Lower leg skin (tissue), 4 donors: Measurements from ENCODE around the gene PCDHGA1. TPM values are rescaled to one million over a fixed set of nuclear protein-coding genes. Genes with fewer than 3 reads are reported as not detected.
"Not testable (repeated sequence)": the region's sequence is repeated elsewhere in the genome, so short reads cannot be mapped to it uniquely, and the experiment has no call there.

Source experiments
- DNase-seq, 2 donors: peaks; one replicate each; pipeline ENCODE4 v3.0.0-alpha.2; 2019; ENCODE audit warnings: low spot score in 2 of 2
- H3K4me3 ChIP-seq: fragments of 200-600 bp; sonication (generic); 2 replicates; pipeline ENCODE4 v1.5.1; 2017; ENCODE audit warnings: mild to moderate bottlenecking, low read depth; ENCODE audit not compliant: poor library complexity, severe bottlenecking
- POLR2A ChIP-seq, 2 donors: fragments of 450-650 bp; IDR thresholded peaks; one replicate each; pipeline ENCODE4 v1.6.1; 2016 to 2017; ENCODE audit warnings: antibody characterized with exemption in 2 of 2, mild to moderate bottlenecking in 1 of 2, moderate library complexity in 1 of 2
- WGBS, 2 donors: methylation state at CpG; one replicate each; pipeline ENCODE4 v1.1.5; 2018; 5-methylcytosine and 5-hydroxymethylcytosine counted together
- intact Hi-C: fragments of 100-400 bp; cut with DNase I; formaldehyde crosslinking; loops from one replicate; pipeline ENCODE4 v1.15.0; 2023; ENCODE audit warnings: low total_unique reads
- total RNA-seq, 4 donors: library from RNA; depleted of rRNA; stranded (reverse); fragments of >200 nt; gene quantifications; one replicate each; pipeline ENCODE4 v1.1.0, GENCODE V29; 2016
- TF ChIP-seq, protein P1 (sequence below), 3 donors: fragments of 450-650 bp; IDR thresholded peaks; one replicate each; pipeline ENCODE4 v1.5.1; 2016; ENCODE audit warnings: antibody characterized with exemption in 3 of 3, mild to moderate bottlenecking in 3 of 3, moderate library complexity in 2 of 3

Gene PCDHGA1
- total RNA-seq, 4 donors from 2014 or later, result 0.52 to 0.54 (median 0.53) TPM; not detected in 1

- intact Hi-C loops, result no loop called here
- no peak for TF ChIP-seq POLR2A (IDR thresholded peaks at IDR 0.05)
- TF ChIP-seq, protein P1, sequence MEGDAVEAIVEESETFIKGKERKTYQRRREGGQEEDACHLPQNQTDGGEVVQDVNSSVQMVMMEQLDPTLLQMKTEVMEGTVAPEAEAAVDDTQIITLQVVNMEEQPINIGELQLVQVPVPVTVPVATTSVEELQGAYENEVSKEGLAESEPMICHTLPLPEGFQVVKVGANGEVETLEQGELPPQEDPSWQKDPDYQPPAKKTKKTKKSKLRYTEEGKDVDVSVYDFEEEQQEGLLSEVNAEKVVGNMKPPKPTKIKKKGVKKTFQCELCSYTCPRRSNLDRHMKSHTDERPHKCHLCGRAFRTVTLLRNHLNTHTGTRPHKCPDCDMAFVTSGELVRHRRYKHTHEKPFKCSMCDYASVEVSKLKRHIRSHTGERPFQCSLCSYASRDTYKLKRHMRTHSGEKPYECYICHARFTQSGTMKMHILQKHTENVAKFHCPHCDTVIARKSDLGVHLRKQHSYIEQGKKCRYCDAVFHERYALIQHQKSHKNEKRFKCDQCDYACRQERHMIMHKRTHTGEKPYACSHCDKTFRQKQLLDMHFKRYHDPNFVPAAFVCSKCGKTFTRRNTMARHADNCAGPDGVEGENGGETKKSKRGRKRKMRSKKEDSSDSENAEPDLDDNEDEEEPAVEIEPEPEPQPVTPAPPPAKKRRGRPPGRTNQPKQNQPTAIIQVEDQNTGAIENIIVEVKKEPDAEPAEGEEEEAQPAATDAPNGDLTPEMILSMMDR (IDR thresholded peaks at IDR 0.05), result no peak
- 19 to 23% methylated on average over 37 of the region's 37 CpGs for WGBS, 2 donors
- H3K4me3 ChIP-seq, result no peak overlapping the region
- DNase-seq, result no peak
Observed at GRCh38 chr5:141431286-141431685, 101.0 kb downstream of the PCDHGA1 start.

- H3K4me3 ChIP-seq, DNase-seq, intact Hi-C loops: not testable (repeated sequence)
- 31 to 35% methylated on average over 18 to 19 of the region's 38 CpGs for WGBS, 2 donors
Observed at GRCh38 chr5:141432308-141432707, 102.0 kb downstream of the PCDHGA1 start.

- DNase-seq, intact Hi-C loops, H3K4me3 ChIP-seq: not testable (repeated sequence)
- WGBS, 2 donors, result 27 to 28% methylated on average over 25 to 27 of the region's 29 CpGs
Observed at GRCh38 chr5:141432726-141433125, 102.4 kb downstream of the PCDHGA1 start.

DNA sequence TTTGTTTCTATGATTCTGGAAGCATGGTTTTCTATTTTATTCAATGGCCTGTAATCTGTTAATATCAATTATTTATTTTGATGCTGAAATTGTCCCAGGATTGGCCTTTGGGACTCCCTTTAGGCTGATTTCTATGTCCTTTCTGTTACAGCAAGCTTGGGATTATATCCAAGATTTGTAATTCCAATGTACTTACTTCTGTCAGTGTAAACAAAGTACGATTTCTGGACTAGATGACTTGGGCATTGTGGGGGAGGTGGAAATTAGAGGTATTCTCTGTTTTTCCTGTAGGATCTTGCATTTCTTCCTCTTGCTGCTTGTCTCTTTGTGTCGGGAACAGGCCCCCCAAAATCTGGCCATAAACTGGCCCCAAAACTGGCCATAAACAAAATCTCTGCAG lies 103.7 kb downstream of the PCDHGA1 start:
- H3K4me3 ChIP-seq, result no peak overlapping the region
- TF ChIP-seq POLR2A (IDR thresholded peaks at IDR 0.05), result no peak
- TF ChIP-seq, protein P1 (IDR thresholded peaks at IDR 0.05), result no peak
- intact Hi-C loops, result no loop called here
- 86 to 88% methylated on average over 2 of the region's 2 CpGs for WGBS, 2 donors
- DNase-seq, result no peak

DNA sequence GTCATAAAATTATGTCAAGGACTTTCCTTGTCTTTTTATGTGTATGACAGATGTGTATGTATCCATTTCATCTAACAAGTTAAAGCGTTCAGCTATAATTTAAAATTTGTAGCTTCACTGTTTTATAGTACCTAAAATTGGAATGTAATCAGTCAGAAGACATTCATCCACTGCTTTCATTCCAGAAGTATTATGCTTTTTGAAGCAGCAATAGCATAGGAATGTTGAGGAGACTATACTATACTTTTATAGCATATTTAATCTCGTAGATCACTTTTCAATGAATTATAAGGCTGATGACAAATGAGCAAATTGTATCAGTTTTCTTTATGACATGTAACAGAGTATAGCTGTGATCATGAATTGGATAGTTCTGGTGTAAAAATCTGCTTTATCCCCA lies 106.9 kb downstream of the PCDHGA1 start:
- H3K4me3 ChIP-seq, result no peak overlapping the region
- intact Hi-C loops, result no loop called here
- DNase-seq, result no peak
- WGBS, 2 donors, result 91 to 96% methylated on average over 2 of the region's 2 CpGs
- no peak for TF ChIP-seq POLR2A (IDR thresholded peaks at IDR 0.05)

DNA sequence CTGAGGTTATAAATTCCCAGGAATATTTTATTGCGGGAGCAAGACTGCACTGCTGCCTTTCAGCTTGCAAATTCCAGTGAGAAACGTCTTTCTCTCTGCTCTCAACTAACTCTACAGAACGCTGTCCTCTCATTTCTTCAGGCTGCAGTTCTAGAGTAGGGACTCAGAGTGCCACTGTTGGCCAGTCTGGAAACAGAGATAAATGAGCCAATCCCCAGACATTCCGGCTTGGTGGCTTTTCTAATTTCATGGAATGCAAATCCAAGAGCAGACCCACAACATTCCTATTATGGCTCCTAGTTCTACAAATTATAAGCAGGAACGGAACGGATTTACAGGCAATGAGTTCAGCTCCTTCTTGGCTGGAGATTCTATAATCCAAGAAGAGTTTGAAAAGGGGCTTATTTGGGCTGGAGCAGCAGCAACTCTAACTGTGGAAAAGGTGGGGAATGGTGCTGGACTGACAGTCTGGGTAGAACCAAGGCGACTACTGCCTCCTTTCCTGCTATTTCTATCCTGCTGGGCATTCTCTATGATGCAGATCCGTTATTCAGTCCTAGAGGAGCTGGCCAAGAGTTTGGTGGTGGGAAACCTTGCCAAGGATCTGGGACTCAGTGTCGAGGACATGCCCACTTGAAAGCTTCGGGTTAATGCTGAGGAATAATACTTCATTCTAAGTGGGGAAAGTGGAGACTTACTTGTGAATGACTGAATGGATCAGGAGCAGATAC lies 109.3 kb downstream of the PCDHGA1 start:
- intact Hi-C loops, result no loop called here
- H3K4me3 ChIP-seq, result no peak overlapping the region
- DNase-seq, result no peak
- 69 to 72% methylated on average over 10 of the region's 10 CpGs for WGBS, 2 donors
- TF ChIP-seq, protein P1 (IDR thresholded peaks at IDR 0.05), result no peak
- TF ChIP-seq POLR2A (IDR thresholded peaks at IDR 0.05), result no peak

- TF ChIP-seq, protein P1 (IDR thresholded peaks at IDR 0.05), result no peak
- no peak for TF ChIP-seq POLR2A (IDR thresholded peaks at IDR 0.05)
- WGBS, 2 donors, result 92 to 95% methylated on average over 9 of the region's 9 CpGs
- no peak overlapping the region for H3K4me3 ChIP-seq
Observed at GRCh38 chr5:141440341-141440740, 110.0 kb downstream of the PCDHGA1 start.

More at GRCh38 chr5:141440341-141440740, 110.0 kb downstream of the PCDHGA1 start:
- intact Hi-C loops, result no loop called here
- no peak for DNase-seq
